ENCODE data around the gene GABRB1. TPM values are rescaled to one million over a fixed set of nuclear protein-coding genes. Genes with fewer than 3 reads are reported as not detected.

GABRB1 gene
- total RNA-seq, 3 donors from 2014 or later: 2.5 TPM; not detected in 2

- intact Hi-C loops (cut with DNase I; ENCODE audit: low total_unique reads): no loop called here
- no peaks in the 10 kb centered on the region for H3K4me1 ChIP-seq
- H3K27me3 ChIP-seq: no peaks in the 10 kb centered on the region
- no peak for TF ChIP-seq POLR2A (IDR thresholded peaks at IDR 0.05)
- TF ChIP-seq CTCF (IDR thresholded peaks at IDR 0.05): no peak
- TF ChIP-seq POLR2AphosphoS5 (IDR thresholded peaks at IDR 0.05): no peak
- no peak overlapping the region for H3K27ac ChIP-seq
- H3K36me3 ChIP-seq: no peaks in the 10 kb centered on the region
- DNase-seq (ENCODE audit: low spot score in 2 of 2): no peak
- H3K4me3 ChIP-seq: no peak overlapping the region
- no peaks in the 10 kb centered on the region for H3K9me3 ChIP-seq
These were observed 73.6 kb downstream of the GABRB1 start for GRCh38 chr4:47104986-47105385.

- no peak for DNase-seq (ENCODE audit: low spot score in 2 of 2)
- H3K9me3 ChIP-seq: no peaks in the 10 kb centered on the region
- TF ChIP-seq CTCF (IDR thresholded peaks at IDR 0.05): no peak
- no peak for TF ChIP-seq POLR2A (IDR thresholded peaks at IDR 0.05)
- no peak for TF ChIP-seq POLR2AphosphoS5 (IDR thresholded peaks at IDR 0.05)
- no peaks in the 10 kb centered on the region for H3K36me3 ChIP-seq
- no peaks in the 10 kb centered on the region for H3K4me1 ChIP-seq
- H3K27me3 ChIP-seq: no peaks in the 10 kb centered on the region
- H3K27ac ChIP-seq: no peak overlapping the region
- intact Hi-C loops (cut with DNase I; ENCODE audit: low total_unique reads): no loop called here
- H3K4me3 ChIP-seq: no peak overlapping the region
These were observed 75.2 kb downstream of the GABRB1 start for GRCh38 chr4:47106561-47106960.

- no peaks in the 10 kb centered on the region for H3K9me3 ChIP-seq
- no peak for DNase-seq (ENCODE audit: low spot score in 2 of 2)
- intact Hi-C loops (cut with DNase I; ENCODE audit: low total_unique reads): no loop called here
- no peak overlapping the region for H3K27ac ChIP-seq
- H3K4me1 ChIP-seq: no peaks in the 10 kb centered on the region
- H3K36me3 ChIP-seq: no peaks in the 10 kb centered on the region
- no peaks in the 10 kb centered on the region for H3K27me3 ChIP-seq
- no peak for TF ChIP-seq POLR2AphosphoS5 (IDR thresholded peaks at IDR 0.05)
- TF ChIP-seq POLR2A (IDR thresholded peaks at IDR 0.05): no peak
- no peak for TF ChIP-seq CTCF (IDR thresholded peaks at IDR 0.05)
- H3K4me3 ChIP-seq: no peak overlapping the region
These were observed 78.0 kb downstream of the GABRB1 start for GRCh38 chr4:47109379-47109778.

DNA sequence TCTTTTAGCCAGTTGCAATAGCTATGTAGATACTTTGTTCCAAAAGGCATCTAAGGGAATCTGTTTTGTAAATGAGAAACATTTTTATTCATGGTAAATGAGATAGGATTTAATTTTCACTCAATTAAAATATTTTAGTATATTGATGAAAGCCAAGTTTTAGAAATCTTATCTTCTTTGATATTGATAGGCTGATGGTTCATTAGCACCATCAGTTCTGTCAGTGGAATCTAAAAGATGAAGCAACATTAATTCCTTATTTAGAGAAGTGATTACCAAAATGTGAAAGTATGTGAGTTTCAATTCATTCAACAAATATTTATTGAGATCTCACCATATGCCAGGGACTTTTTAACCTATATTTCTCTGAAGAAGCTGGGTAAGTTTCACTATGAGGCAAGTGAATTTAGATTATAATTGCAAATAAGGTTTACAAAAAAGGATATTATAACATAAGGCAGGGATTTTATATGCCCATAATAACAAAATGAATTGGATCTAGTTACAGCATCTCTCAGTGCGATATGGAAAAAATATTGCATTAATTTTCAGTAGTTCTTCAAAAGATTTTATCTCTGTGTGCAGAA, 79.3 kb downstream of the GABRB1 start:
- DNase-seq (ENCODE audit: low spot score in 2 of 2): no peak
- Histone ChIP-seq H3K27me3 (no peaks in the 10 kb centered on the region), H3K9me3 (no peaks in the 10 kb centered on the region), H3K27ac (no peak overlapping the region), H3K36me3 (no peaks in the 10 kb centered on the region), H3K4me1 (no peaks in the 10 kb centered on the region), H3K4me3 (no peak overlapping the region)
- TF ChIP-seq CTCF (IDR thresholded peaks at IDR 0.05) (no peak), POLR2AphosphoS5 (IDR thresholded peaks at IDR 0.05) (no peak), POLR2A (IDR thresholded peaks at IDR 0.05) (no peak)
- intact Hi-C loops (cut with DNase I; ENCODE audit: low total_unique reads): no loop called here

DNA sequence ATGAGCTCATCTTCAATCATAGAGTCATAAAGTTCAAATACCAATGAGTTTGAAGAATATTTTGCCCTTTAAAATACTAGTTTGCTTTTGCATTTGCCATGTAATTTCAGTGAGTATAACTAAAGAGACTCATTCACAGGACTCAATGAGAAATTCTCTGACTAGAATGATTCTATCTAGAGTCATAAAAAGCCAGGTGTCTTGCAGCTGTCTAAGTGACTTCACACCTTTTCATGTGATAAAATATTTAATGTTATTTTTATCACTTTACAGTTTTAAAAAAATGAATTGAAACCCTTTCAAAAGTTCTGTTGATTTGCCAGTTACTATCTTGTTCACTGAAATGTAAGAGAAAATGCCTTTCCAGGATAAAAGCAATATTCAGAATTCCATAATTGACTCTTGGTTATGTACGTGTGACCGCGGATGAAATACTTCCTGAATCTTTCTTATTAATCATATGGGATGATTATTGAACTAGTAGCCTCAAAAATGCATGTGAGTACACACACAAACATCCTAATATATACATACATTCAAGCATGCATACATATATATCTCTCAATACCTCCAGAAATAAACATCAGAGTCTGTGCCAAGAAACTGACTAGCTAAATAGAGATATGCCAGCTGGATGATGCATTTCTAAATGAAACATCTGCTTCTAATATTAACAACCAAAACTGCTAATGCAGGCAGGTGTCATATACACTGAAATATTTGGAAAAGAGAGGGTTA, 87.0 kb downstream of the GABRB1 start:
- intact Hi-C loops (cut with DNase I; ENCODE audit: low total_unique reads): no loop called here
- no peak overlapping the region for H3K4me3 ChIP-seq
- no peak overlapping the region for H3K27ac ChIP-seq
- H3K4me1 ChIP-seq: no peaks in the 10 kb centered on the region
- H3K36me3 ChIP-seq: no peaks in the 10 kb centered on the region
- TF ChIP-seq CTCF (IDR thresholded peaks at IDR 0.05): no peak
- no peaks in the 10 kb centered on the region for H3K27me3 ChIP-seq
- no peak for DNase-seq (ENCODE audit: low spot score in 2 of 2)
- H3K9me3 ChIP-seq: no peaks in the 10 kb centered on the region
